C1 segment of cervical spinal cord (tissue), 14 donors: ENCODE measurements around the gene KCNH6.

Experiments
- DNase-seq, 14 donors: peaks; one replicate each; lab custom pipeline; 2025; lab: John Stamatoyannopoulos, UW

Gene KCNH6

DNA sequence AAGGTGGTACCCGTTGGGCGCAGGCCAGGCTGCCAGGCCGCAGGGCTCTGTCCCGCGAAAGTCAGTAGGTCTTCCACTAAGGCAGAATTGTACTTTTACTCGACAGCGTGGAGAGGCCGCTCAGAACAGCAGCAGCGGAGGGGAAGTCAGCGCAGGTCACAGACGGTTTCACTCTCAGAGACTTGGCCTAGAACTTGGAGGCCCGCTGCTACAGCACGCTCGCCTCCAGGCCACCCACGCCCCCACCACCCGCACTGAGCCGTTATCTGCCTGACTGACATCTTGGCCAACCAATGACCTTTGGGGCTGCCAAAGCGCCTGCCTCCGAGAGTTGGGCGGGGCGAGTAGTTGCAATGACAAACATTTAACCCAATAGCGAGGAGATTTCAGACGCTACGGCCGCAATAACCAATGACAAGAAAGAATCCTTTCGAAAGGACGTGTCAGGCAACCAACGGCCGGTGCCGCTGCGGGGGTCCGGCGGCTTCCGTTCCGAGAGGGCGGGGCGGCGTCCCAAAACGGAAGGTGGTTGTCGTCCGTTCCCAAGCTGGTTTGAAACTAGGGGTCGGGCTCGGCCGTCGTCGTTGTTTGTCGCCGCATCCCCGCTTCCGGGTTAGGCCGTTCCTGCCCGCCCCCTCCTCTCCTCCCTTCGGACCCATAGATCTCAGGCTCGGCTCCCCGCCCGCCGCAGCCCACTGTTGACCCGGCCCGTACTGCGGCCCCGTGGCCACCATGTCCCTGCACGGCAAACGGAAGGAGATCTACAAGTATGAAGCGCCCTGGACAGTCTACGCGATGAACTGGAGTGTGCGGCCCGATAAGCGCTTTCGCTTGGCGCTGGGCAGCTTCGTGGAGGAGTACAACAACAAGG, 27.0 kb downstream of the KCNH6 start, which contains the start of gene DCAF7:
TSS of gene DCAF7 (plus strand) at position 532 of the 871 bp plus-strand sequence. CDS start at position 733, 201 bp downstream.
- peak; percentile 89 to 99 (median 98) for DNase-seq

DNA sequence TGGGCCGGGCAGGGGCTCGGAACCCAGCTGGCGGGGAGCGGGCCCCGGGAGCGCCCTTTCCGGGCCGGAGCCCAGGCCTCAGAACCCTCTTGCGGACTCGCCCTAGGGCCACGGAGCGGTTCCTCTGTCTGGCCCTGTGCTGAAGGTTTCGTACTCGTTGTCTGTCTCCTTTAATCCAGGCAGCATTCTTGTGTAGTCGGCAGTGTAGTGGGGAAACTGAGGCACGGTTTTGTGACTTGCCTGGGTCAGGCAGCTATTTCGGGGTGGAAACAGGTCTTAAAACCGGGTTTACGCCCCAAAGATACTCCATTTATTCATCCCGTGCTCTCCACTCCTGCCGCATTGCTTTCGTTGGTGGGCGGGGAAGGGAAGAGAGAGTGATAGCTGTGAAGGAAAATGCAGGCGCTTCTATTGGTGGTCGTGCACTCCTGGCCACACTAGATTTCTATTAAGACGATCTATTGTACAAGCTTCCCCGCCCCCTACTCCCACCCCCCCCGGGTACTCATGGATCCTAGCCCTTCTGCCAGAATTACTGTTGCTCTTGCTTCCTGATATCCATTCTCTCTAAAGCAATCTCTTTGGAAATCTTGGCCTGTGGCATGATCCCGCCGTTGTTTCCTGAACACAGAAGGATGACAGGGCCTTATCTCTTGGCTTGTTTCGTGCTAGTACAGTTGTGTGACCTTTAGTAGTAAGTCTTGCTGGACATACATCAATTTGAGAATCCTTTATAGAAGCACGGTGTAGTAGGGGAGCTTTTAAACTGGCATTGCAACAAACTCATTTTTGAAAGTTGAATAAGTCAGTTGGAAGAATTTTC, 27.9 kb downstream of the KCNH6 start:
- peak in 2 of 14 donors; percentile 37 to 43 for DNase-seq

DNA sequence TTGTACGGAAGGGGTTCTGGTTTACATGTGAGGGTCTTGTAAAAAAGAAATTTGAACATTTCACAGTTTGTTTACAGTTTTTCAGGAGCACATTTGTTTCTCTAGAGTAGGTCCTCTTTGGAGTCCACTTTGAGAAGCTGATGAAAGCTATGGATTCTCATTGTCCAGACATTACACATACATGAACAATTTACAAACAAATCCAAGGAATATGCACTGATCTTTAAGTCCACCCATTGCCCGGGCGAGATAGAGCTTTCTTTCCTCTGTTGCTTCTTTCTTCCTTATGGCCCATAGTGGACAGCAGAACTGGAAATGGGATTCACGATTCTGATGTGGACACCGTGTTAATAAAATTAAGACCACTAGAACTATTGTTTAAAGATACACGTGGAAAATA, 29.1 kb downstream of the KCNH6 start:
- no peak for DNase-seq

DNA sequence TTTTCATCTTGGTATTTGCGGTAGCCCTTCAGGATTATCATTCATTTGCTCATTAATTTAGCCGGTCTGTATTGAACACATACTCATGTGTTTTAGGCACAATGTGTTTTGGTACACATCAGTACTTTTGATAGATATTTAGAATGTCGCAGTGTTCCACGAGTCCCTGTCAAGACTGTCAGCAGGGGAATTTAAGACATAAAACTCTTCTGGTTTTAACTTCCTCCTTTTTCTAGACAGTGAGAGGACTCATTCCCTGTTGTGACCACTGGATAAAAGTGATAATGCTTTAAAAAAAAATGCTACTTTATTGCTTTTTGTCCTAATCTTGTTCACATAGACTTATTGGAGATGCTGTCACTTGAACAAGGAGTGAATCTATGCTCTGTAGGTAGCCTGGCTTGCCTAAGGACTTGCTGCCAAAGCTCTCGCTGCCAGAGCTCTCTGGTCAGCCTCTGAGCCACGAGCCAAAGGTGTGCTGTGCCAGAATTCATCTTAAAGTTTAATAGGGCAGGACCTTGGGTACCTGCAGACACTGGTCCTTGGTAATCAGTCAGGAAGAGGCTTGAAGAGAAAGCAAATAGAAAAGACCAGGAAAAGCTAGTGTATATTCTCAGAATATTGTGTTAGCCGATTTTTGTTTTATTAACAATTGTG, 32.5 kb downstream of the KCNH6 start:
- no peak for DNase-seq

DNA sequence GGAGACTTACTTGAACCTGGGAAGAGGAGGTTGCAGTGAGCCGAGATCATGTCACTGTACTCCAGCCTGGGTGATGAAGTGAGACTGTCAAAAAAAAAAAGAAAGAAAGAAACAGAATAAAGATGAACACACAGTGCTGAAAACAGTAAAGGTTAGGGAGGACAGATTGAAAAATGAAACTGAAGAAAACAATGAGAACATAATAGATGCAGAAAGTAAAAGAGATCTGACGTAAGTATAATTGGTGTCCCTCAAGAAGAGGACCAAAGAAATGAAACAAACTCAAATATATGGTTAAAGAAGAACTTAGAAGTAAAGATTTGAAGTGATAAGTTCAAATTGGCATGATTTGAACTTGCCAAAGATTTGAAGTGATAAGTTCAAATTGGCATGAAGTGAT, 34.3 kb downstream of the KCNH6 start:
- no peak for DNase-seq

DNA sequence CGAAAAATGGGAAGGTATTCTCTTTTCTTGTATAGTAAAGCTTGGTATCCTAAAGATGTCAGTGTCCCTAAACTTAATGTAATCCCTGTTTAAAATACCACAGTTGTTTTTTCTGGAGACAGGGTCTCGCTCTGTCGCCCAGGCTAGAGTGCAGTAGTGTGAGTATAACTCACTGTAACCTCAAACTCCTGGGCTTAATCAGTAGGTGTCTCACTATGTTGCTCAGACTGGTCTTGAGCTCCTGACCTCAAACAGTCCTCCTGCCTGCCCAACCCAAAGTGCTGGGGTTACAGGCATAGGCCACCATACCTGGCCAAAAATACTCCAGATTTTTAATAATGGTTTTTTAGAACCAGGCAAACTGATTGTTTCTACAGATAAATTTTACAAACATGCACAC, 35.3 kb downstream of the KCNH6 start:
- no peak for DNase-seq

DNA sequence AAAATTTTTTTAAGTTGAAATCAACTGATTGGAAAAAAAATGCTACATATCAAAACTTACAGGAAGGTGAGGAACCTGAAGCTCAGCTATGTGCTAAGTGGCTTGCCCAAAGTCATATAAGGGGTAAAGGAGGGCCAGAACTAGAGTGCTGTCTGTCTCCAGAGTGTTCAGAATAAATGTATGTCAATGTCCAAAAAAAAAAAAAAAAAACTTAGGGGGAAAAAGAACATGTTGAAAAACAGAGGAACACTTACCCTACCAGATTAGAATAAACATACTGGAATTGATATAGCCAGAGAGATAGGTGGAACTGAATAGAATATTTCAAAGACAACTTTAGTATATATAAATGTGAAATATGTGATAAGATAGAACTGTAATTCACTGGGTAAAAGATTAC, 38.7 kb downstream of the KCNH6 start:
- DNase-seq, result no peak

DNA sequence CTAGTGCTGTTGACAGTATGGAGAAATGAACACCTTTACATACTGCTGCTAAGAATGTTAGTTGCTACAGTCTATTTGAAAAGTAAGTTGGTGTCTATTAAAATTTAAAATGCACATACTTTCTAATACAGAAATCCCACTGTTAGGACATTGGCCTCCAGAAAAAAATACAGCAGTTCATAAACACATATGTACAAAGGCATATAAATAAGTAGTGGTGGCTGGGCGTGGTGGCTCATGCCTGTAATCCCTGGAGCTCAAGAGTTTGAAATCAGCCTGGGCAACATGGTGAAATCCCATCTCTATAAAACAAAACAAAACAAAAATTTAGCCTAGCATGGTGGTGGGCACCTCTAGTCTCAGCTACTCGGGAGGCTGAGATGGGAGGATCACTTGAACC, 40.2 kb downstream of the KCNH6 start:
- DNase-seq, result no peak

DNA sequence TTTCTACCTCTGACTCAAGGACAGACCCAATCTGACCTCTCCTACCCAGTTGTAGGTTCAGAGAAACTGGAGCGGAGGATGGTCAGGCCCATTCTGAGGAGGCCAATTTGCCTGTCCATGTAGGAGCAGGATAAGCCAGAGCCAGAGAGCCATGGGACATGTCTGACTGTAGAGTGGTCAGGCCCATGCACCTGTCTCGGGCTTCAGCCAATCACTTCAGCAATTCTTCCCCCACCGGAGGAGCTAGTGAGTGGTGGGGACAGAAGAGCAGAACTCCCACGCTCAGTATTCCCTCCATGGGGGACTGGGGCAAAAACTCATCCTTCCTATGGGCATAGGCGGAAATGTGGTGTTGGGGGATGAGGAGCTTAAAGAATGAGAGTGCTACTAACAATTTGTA, 41.4 kb downstream of the KCNH6 start:
- DNase-seq, result no peak

DNA sequence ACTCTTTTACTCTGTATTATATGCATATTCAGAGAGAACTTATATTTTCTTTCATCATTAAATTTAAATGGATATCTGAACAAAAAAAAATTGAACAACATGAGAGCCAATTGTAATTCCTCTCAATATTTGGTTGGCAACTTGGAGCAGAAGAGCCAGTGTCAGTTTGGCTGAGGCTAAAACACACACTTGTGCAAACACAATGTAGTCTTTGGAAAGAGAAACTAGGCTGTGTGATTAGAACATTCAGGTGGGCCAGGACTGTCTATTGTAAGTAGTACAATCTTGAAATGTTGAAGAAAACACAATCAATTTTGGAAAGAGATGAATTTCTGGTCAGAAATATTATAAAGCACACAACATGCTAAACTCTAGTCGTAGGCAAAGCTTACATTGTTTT, 44.1 kb downstream of the KCNH6 start:
- no peak for DNase-seq

DNA sequence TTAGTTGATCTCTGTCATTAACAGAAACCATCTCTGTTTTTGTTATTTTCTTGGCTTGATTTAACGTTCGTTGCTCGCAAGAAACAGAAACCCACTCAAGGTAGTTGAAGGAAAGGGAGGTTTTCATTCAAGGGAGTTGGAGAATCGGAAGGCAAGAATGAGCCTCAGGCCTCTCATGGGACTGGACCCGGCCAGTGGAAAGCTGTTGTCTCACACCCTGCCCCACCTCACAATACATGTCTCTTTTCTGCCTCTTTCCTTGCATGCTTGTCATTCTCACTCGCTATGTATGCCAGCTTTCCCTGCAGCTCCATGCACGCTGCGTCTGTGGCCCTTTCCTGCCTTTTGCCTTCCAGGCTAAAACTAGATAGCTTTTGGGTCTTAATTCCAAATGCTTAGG, 45.4 kb downstream of the KCNH6 start:
- no peak for DNase-seq

DNA sequence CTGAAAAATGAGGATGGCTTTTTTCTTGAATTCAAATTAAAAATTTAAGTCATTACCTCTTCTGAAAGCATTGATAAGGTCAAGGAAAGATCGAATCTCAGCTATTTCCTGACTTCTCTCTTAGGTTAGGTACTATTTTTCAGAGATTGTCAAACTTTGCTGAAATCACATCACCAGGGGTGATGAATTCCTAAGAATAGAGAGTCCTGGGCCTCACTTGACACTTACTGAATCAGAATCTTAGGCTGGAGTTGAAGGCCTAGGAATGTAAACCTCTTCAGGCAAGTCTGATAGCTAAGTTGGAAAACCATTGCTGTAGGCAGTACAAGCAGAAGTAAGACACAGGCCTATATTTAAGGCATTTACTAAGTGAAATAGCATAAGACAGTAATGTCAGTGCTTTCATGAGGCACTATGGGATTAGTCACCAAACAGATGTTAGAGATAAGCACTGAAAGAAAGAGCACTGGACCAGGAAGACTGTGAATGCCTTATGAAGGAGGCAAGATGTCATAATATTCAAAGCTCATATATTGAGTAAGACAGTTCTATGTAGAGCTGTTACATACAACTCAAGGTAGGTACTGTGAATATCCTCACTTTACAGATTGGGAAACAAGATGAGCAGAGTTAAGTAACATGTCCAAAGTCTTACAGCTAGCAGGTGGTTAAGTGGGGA, 48.6 kb downstream of the KCNH6 start:
- DNase-seq, result no peak

DNA sequence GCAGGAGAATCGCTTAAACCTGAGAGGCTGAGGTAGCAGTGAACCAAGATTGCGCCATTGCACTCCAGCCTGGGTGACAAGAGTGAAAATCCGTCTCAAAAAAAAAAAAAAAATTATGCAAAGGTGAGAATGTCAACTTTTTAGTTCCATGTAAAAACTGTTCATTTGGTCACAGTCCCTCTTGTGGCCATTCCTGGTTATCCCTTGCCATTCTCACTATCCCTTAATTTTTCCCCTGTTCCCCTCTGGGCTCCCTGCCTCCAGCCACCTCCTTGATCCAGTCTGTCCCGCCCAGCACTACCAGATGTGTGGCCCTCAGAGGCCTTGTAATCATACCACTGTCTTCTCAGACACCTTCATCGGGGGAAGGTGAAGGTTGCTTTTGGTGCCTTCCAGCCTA, 50.5 kb downstream of the KCNH6 start:
- no peak for DNase-seq

DNA sequence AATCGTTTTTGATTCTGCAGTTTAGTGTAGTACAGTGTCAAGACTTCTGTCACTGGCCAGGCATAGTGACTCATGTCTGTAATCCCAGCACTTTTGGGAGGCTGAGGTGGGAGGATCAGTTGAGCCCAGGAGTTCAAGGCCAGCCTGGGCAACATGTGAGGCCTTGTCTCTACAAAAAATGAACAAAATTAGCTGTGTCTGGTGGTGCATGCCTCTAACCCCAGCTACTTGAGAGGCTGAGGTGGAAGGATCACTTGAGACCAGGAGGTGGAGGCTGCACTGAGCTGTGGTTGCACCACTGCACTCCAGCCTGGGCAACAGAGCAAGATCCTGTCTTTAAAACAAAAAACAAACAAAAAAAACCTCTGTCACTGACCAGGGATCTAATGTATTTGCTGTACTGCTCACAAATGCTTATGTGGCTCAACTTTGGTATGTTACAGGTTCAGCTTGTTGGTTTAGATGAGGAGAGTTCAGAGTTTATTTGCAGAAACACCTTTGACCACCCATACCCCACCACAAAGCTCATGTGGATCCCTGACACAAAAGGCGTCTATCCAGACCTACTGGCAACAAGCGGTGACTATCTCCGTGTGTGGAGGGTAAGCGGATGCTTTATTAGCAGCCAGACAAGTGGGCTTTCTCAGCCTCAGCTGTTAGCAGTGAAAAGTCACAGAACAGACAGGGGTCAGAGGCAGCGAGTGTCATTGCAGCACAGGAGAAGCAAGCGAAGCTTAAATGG, 55.0 kb downstream of the KCNH6 start:
- peak in 1 of 14 donors; percentile 2 for DNase-seq

DNA sequence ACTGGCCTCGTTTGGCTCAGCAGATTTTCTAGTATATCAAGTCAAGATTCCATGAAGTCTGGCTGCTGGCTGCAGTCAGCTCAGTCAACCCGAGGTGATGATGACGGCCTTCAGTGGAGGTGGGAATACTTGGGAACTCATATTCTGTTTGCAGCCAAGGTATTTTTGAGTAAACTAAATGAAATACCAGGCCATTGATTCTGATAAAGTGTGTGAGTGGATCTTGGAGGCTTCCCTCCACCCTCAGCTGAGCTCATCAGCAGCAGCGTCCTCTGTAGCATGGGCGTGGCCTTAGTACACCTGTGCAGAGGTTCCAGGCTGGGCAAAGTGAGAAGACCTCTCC, 55.6 kb downstream of the KCNH6 start:
- no peak for DNase-seq

DNA sequence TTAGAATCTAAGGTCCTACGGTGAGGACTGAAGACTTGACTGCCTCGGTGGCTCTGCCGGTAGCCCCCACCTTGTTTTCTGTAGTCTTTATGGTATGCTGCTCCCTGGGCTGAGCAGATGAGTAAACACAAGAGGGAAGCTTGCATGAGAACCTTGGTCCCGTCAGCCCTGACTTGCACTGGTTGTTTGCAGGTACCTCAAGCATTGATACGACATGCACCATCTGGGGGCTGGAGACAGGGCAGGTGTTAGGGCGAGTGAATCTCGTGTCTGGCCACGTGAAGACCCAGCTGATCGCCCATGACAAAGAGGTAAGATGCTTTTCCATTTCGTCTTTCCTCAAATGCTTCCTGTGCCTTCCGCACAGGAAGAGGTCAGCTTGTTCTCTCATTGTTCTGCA, 56.5 kb downstream of the KCNH6 start:
- no peak for DNase-seq

DNA sequence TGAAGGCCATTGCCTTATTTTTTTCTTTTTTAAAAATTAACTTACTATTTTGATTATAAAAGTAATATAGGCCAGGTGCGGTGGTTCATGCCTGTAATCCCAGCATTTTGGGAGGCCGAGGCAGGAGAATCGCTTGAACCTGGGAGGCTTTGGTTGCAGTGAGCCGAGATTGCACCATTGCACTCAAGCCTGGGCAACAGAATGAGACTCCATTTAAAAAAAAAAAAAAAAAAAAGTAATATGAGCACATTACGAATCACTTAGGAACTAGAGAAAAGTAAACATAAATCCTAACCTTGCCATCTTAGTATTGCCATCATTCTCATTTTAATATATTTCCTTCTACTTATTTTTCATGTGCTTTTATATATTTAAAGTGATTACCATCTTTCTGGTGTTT, 64.6 kb downstream of the KCNH6 start:
- no peak for DNase-seq

DNA sequence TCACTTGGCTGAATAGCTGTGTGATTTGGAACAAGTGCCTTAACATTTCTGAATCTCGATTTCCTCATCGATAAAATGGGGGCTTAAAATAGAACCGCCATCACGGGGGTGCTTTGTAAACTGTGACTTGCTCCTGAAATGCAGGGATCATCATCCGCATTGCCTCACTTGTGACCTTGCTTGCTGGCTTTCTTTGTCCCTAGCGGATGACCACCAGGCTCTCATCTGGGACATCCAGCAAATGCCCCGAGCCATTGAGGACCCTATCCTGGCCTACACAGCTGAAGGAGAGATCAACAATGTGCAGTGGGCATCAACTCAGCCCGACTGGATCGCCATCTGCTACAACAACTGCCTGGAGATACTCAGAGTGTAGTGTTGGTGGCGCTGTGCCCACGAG, 65.6 kb downstream of the KCNH6 start:
- no peak for DNase-seq

DNA sequence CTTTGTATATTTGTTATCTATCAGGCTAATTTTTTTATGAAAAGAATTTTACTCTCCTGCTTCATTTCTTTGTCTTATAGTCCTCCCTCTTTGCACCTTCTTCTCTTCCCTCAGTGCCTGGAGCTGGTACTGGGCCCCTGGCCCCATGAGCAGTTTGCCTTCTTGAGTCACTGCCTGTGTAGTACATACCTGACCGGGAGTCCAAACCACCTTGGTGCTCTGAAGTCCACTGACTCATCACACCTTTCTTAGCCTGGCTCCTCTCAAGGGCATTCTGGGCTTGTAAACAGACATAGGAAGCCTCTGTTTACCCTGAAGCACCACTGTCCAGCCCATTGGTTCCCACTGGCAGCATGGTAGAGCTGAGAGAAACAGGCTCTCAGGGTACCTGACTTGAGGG, 66.5 kb downstream of the KCNH6 start:
- DNase-seq, result no peak

DNA sequence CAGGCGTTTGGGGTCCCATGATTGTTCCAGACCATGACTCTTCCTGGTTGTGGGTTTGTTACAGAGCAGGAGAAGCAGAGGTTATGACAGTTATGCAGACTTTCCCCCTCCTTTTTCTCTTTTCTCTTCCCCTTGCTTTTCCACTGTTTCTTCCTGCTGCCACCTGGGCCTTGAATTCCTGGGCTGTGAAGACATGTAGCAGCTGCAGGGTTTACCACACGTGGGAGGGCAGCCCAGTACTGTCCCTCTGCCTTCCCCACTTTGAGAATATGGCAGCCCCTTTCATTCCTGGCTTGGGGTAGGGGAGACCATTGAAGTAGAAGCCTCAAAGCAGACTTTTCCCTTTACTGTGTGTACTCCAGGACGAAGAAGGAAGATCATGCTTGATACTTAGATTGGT, 69.6 kb downstream of the KCNH6 start:
- DNase-seq, result no peak

DNA sequence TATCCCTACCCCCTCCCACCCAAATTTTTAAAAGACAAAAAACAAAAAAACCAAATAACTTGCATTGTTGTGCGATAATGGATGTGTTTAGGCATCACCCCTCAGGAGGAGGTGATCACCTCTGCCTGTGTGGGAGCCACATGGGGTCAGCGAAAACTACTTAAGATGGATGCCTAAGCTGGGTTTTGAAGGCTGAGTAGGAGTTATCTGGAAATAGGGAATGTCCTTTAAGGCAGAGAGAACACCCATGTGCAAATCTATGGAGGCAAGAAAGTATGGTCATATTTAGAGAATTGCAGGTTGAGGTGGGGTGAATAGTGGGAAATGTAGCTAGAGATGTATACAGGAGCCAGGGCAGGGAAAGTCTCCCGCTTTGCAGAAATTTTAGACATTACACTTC, 72.0 kb downstream of the KCNH6 start:
- DNase-seq, result no peak
